Esophagus muscularis mucosa (tissue), 4 donors: ENCODE data around the gene DIAPH3. TPM values are rescaled to one million over a fixed set of nuclear protein-coding genes. Genes with fewer than 3 reads are reported as not detected.

Experiments
- DNase-seq: peaks from one replicate; pipeline ENCODE4 v3.0.0-alpha.2; 2017; ENCODE audit errors: extremely low spot score
- H3K27ac ChIP-seq, 4 donors: fragments of 200-600 bp; sonication (generic); replicated peaks in 1 of 4; 1 replicate in 3 of 4; 2 replicates in 1 of 4; pipeline ENCODE4 v1.5.1; 2016 to 2019; ENCODE audit warnings: mild to moderate bottlenecking in 1 of 4
- H3K27me3 ChIP-seq, 4 donors: fragments of 200-600 bp; sonication (generic); one replicate each; pipeline versions ENCODE4 v1.5.1 to v1.6.0; 2016 to 2019
- H3K36me3 ChIP-seq, 4 donors: fragments of 200-600 bp; sonication (generic); one replicate each; pipeline ENCODE4 v1.5.1; 2016 to 2019
- H3K4me1 ChIP-seq, 4 donors: fragments of 200-600 bp; sonication (generic); one replicate each; pipeline ENCODE4 v1.5.1; 2016 to 2019
- H3K4me3 ChIP-seq, 4 donors: fragments of 200-600 bp; sonication (generic); 1 replicate in 2 of 4; 2 replicates in 2 of 4; pipeline ENCODE4 v1.5.1; 2016 to 2019; ENCODE audit warnings: mild to moderate bottlenecking in 4 of 4, moderate library complexity in 1 of 4
- H3K9me3 ChIP-seq, 4 donors: fragments of 200-600 bp; sonication (generic); 1 replicate in 3 of 4; 2 replicates in 1 of 4; pipeline ENCODE4 v1.5.1; 2016 to 2019
- CTCF ChIP-seq, 3 experiments: fragments of 200-600 bp in 2 of 3; fragments of 450-650 bp in 1 of 3; sonication (generic) in 2 of 3; IDR thresholded peaks; one replicate each; pipeline ENCODE4 v1.5.1; 2017 to 2019; ENCODE audit warnings: antibody characterized with exemption in 3 of 3, mild to moderate bottlenecking in 2 of 3, moderate library complexity in 1 of 3
- EP300 ChIP-seq: sonication (generic); formaldehyde crosslinking; IDR thresholded peaks from one replicate; pipeline ENCODE4 v1.6.1; 2017; ENCODE audit warnings: antibody characterized with exemption
- POLR2A ChIP-seq: fragments of 450-650 bp; IDR thresholded peaks from one replicate; pipeline ENCODE4 v1.6.1; 2017; ENCODE audit warnings: antibody characterized with exemption, moderate library complexity, mild to moderate bottlenecking, low read depth
- POLR2AphosphoS5 ChIP-seq, 2 donors: sonication (generic); formaldehyde crosslinking; IDR thresholded peaks; one replicate each; pipeline ENCODE4 v1.6.1; 2017; ENCODE audit warnings: antibody characterized with exemption in 2 of 2
- WGBS: methylation state at CpG from one replicate; pipeline ENCODE4 v1.1.5; 2018; 5-methylcytosine and 5-hydroxymethylcytosine counted together
- intact Hi-C: fragments of 100-400 bp; cut with DNase I; formaldehyde crosslinking; loops from one replicate; pipeline ENCODE4 v1.15.1; 2023
- total RNA-seq, 4 donors: library from RNA; depleted of rRNA; stranded (reverse); fragments of >200 nt; gene quantifications; one replicate each; pipeline versions ENCODE4 v1.1.0 to v1.2.1, GENCODE V29; 2016

DIAPH3 gene
- total RNA-seq, 4 donors from 2014 or later, result under 0.01 to 1.0 (median 0.41) TPM

- Histone ChIP-seq H3K4me3 (no peak overlapping the region), H3K27me3 (no peaks in the 10 kb centered on the region), H3K4me1 (peaks cover 0 to 13% (median 8%) of the 10 kb centered on the region in 4 donors), H3K9me3 (no peaks in the 10 kb centered on the region), H3K36me3 (no peaks in the 10 kb centered on the region), H3K27ac (no peak overlapping the region)
- WGBS, result 87% methylated on average over 1 of the region's 1 CpG
- TF ChIP-seq POLR2A (no peak), CTCF (IDR thresholded peaks at IDR 0.05) (no peak), EP300 (no peak), POLR2AphosphoS5 (IDR thresholded peaks at IDR 0.05) (no peak)
- DNase-seq, result no peak
- intact Hi-C loops, result no loop called here
Observed at GRCh38 chr13:59863621-59864020, 300.1 kb downstream of the DIAPH3 start.

GRCh38 chr13:59861676-59862075, 302.1 kb downstream of the DIAPH3 start:
- Histone ChIP-seq H3K4me3 (no peak overlapping the region), H3K27me3 (no peaks in the 10 kb centered on the region), H3K9me3 (no peaks in the 10 kb centered on the region), H3K4me1 (peaks cover 0 to 13% (median 8%) of the 10 kb centered on the region in 4 donors), H3K27ac (no peak overlapping the region), H3K36me3 (no peaks in the 10 kb centered on the region)
- intact Hi-C loops, result no loop called here
- TF ChIP-seq POLR2A (no peak), EP300 (no peak), POLR2AphosphoS5 (IDR thresholded peaks at IDR 0.05) (no peak), CTCF (IDR thresholded peaks at IDR 0.05) (no peak)
- no peak for DNase-seq
- 87% methylated on average over 4 of the region's 4 CpGs for WGBS

- Histone ChIP-seq H3K4me1 (no peaks in the 10 kb centered on the region), H3K4me3 (no peak overlapping the region), H3K27me3 (no peaks in the 10 kb centered on the region), H3K9me3 (no peaks in the 10 kb centered on the region), H3K36me3 (no peaks in the 10 kb centered on the region), H3K27ac (no peak overlapping the region)
- TF ChIP-seq POLR2A (no peak), POLR2AphosphoS5 (IDR thresholded peaks at IDR 0.05) (no peak), CTCF (IDR thresholded peaks at IDR 0.05) (no peak), EP300 (no peak)
- intact Hi-C loops, result no loop called here
- DNase-seq, result no peak
Observed at GRCh38 chr13:59856281-59856810, 307.4 kb downstream of the DIAPH3 start.

- no peak for DNase-seq
- Histone ChIP-seq H3K4me3 (no peak overlapping the region), H3K36me3 (no peaks in the 10 kb centered on the region), H3K9me3 (no peaks in the 10 kb centered on the region), H3K27me3 (no peaks in the 10 kb centered on the region), H3K27ac (no peak overlapping the region), H3K4me1 (peaks cover 0 to 15% (median 0%) of the 10 kb centered on the region in 4 donors)
- intact Hi-C loops, result no loop called here
- TF ChIP-seq CTCF (IDR thresholded peaks at IDR 0.05), result no peak
- TF ChIP-seq POLR2AphosphoS5 (IDR thresholded peaks at IDR 0.05), result no peak
- TF ChIP-seq POLR2A, result no peak
- no peak for TF ChIP-seq EP300
- WGBS, result 85% methylated on average over 2 of the region's 2 CpGs
Observed at GRCh38 chr13:59846845-59847620, 316.7 kb downstream of the DIAPH3 start.
